NCI-H146 treated with DMSO at 0.1 percent for 48 hours (cell line): Measurements from ENCODE around the gene LENG8.

ENCODE experiments used
- DNase-seq: peaks from one replicate; lab custom pipeline; 2025; ENCODE audit not compliant: unreplicated experiment; lab: John Stamatoyannopoulos, UW

The LENG8 gene

GRCh38 chr19:54448774-54449700 is at the start of gene LENG8:
LENG8 (plus strand) TSS chr19:54449199; CDS start chr19:54451345, 2,146 bp downstream.
- DNase-seq = peak; percentile 96

GRCh38 chr19:54400913-54401312 is 48.1 kb upstream of the LENG8 start:
- no peak for DNase-seq

DNA sequence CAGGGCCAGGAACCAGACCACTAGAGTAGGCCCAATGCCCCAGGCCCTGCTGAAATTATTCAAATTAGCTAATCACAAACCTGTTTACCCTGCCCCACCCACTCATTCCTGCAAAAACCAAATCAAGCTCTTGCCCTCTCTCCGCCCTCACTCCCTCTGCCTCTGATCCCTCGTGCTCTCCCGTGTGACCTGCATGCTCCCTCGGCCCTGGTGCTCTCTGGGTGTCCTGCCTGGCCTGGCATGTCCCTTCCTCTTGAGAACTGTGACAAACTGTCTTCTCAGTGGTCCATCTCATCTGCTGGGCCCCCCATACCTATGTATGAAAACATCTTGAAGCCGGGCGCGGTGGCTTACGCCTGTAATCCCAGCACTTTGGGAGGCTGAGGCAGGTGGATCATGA is 45.9 kb upstream of the LENG8 start:
- no peak for DNase-seq

DNA sequence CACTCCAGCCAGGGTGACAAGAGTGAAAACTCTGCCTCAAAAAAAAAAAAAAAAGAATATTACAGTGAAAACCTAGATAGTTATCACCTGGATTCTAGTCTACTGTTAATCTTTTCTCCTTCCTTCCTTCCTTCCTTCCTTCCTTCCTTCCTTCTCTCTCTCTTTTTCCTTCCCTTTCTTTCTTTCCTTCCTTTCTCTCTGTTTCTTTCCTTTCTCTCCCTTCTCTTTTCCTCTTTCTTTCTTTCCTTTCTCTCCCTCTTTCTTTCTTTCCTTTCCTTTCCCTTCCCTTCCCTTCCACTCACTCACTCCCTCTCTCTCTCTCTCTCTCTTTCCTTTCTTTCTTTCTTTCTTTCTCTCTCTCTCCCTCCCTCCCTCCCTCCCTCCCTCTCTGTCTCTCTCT is 43.4 kb upstream of the LENG8 start:
- DNase-seq = no peak

DNA sequence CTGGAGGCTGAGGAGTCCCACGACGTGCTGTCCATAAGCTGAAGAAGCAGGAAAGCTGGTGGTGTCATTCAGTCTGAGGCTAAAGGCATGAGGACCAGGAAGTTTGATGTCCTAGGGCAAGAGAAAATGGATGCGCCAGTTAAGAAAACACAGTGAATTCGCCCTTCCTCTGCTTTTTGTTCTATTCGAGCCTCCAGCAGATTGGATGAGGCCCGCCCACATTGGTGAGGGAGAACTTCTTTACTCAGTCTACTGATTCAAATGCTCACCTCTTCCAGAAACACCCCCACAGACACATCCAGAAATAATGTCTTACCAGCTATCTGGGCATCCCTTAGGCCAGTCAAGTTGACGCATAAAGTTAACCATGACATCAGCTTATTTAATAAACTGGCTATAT is 41.2 kb upstream of the LENG8 start:
- no peak for DNase-seq

DNA sequence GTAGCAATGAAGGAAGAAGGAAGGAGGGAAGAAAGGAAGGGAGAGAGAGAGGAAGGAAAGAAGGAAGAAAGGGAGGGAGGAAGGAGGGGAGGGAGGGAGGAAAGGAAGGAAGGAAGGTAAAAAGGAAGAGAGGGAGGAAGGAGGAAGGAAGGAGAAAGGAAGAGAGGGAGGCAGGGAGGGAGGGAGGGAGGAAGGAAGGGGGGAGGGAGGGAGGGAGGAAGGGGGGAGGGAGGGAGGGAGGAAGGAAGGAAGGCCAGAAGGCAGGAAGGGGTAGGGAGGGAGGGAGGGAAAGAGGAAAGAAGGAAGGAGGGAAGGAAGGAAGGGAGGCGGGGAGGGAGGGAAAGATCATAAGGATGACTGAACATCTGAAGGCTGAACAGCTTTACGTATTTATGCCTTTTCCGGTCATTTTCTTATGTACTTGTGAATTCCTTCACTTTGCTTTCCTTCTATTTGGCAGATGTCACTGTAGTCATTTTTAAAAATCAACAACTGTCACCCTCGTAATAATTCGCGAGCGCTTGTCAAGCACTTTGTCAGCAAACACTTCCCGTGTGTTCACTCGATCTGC is 40.5 kb upstream of the LENG8 start:
- DNase-seq = no peak

DNA sequence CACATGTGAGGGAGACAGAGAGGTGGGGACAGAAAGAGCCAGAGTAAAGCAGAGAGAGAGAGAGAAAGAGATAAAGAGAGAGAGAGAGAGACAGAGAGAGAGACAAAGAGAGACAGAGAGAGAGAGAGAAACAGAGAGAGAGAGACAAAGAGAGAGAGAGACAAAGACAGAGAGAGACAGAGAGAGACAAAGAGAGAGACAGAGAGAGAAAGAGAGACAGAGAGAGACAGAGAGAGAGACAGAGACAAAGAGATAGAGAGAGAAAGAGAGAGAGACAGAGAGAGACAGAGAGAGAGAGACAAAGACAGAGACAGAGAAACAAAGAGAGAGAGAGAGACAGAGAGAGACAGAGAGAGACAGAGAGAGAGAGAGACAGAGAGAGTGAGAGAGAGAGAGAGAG is 38.0 kb upstream of the LENG8 start:
- DNase-seq = no peak

DNA sequence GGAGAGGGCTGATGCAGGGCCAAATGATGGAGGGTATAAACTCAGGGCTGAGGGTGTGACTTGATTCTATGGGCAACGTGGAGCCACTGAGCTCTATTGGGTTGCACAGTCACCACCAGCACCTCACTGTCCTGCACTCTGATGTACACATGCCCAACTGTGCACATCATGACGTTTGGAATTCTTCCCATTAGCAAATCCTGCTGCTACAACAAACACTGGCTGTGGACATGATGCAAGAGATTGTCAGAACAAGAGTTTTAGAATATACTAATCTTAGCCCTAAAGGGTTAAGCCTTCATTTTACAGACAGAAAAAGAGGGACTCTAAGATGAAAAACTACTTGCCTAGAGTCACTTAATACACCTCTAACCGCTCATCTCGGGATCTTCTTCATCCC is 36.1 kb upstream of the LENG8 start:
- no peak for DNase-seq

GRCh38 chr19:54414156-54414555 is 34.8 kb upstream of the LENG8 start:
- no peak for DNase-seq

DNA sequence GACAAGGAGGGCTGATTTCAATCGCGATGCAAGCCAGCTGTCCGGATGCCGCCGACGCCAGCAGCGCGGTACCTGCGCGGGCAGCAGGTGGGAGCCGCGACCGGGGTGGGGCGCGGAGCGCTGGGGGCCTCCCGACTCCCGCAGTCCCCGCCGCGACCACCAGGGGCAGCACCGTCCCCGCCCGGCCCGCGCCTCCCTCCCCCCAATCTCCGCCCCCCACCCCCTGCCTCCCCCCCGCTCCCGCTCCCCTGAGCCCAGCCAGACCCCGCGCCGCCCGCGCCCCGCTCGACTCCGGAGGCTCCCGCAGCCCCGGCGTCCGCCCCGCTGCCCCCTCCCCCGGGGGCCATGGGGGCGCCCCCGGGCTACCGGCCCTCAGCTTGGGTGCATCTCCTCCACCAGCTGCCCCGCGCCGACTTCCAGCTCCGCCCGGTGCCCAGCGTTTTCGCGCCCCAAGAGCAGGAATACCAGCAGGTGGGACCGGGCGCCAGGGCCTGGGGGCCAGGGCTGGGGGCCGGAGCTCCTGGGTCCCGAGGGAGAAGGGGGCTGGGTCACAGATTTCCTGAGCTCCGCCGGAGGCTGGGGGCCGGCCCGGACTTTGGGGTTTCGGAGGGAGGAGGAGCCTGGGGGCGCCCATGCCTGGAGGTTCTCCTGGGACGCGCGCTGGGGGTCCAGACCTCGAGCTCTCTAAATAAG is 33.6 kb upstream of the LENG8 start, which contains the start of gene TTYH1:
TSS of gene TTYH1 (plus strand) at position 257 of the 693 bp plus-strand sequence. CDS start at position 346, 89 bp downstream.
- no peak for DNase-seq

DNA sequence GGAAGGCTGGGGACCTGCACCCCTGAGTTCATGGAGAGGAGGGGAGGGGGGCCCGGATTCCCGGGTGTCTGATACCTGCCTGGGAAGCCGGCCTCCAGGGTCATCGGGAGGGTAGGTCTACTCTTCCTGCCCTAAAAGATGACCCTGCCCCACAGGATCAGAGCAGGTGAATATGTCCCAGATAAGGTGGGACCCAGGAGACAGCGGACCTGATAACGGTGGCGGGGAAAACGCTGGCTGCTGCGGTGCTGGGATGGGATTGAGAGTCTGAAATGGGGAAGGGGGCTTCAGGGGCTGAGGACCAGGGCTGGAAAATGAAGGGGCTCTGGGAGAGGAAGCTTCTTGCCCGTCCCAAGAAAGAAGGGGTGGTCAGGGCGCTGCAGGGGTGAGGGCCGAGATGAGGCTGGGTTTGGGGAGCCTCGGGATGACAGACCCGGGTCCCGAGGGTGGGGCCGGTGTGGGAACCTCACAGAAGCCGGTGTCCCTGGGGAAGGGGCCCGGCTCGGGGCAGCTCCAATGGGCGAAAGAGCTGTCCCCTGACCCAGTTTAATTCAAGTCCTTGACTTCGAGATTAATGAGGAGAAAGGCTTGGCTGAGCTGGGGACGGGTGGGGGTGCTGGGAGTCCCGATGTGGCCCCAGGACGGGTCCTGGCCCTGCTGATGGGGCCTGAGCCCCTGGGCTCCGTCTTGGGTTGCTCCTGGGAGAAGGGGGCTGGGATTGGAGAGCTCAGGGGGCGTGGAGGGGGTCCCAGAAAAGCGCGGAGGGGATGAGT is 32.9 kb upstream of the LENG8 start:
- no peak for DNase-seq

GRCh38 chr19:54416695-54417491 is 32.1 kb upstream of the LENG8 start:
- DNase-seq = no peak

GRCh38 chr19:54418030-54418929 is 30.7 kb upstream of the LENG8 start:
- DNase-seq = no peak

DNA sequence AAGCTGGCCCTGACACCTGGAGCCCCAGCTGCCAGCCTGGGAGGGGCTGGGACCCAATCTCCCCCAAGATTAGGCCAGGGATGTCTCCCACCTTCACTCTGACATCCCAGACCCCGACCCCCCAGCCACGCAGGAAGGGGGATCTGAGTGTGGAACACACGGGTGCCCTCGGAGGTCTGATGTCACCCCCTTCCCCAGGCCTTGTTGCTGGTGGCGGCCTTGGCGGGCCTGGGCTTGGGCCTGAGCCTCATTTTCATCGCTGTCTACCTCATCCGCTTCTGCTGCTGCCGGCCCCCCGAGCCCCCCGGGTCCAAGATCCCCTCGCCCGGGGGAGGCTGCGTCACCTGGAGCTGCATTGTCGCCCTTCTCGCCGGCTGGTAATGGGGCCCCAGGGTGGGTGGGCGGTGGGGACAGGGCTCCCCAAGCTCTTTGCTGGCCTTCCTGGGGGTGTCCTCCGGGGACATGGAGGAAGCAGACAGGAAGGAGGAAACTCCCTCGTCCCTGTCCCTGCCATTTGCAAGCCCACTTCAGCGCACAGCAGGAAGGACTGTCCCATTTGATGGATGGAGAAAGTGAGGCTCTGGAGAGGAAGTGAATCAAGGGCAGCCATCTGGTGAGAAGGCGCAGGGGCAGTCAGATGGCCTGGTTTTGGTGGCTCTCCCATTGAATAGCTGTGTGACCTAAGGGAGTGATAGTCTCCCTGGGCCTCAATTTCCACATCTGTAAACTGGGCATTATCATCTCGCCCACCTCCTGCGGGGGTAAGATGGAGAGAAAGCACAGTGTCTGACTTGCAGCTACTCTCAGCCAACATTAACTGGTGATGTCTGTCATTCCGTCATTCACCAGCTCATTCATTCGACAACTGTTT is 29.8 kb upstream of the LENG8 start:
- no peak for DNase-seq

DNA sequence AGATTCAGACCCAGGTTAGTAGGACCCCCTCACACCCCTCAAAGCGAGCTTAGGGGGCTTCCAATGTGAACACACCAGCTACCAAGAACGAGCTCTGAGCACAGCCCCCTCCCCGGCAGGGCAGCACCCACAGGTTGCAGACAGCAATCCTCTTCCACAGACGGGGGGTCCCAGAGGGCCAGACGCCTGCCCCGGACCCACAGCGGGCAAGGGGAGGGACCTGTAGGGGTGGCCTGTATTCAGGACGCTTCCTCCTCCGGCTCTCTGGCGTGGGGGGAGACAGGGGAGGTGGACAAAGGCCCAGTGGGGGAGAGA is 29.0 kb upstream of the LENG8 start:
- DNase-seq = no peak

DNA sequence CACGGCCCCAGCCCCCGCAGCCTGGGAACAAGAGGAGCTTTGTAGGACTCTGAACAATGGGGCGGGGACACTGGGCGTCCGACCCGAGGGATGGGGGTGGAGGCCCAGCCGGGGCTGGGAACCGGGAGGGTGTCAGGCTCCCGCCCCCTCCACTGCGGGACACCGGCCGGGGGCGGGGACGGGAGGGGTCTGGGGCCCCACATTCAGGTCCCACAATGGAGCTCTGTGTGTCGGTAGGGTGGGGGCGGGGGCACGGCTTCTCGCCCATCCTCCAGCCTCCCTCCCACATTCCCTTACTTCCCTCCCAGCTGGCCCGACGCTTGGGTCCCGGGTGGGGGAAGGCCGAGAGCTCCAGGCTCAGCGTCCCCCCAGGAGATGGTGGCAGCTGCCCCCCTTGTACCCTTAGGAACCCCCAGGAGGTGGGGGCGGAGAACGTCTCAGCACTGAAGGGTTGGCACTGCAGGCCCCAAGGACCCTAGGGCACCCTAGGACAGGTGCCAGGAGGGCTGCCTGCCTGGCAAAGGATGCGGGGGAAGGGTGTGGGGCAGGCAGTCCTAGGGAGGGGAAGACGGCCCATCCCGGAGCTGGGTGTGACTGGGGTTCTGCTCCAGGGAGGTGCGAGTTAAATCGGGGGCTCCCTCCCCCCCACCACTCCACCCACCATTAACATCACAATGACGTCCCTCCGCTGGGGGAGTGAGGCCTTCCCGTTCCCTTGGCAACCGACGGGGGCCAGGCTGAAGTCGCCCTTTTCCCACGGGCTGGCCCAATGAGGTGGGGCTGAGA is 28.4 kb upstream of the LENG8 start:
- DNase-seq = no peak

- DNase-seq = no peak
These were observed 27.9 kb upstream of the LENG8 start for GRCh38 chr19:54421169-54421516.

DNA sequence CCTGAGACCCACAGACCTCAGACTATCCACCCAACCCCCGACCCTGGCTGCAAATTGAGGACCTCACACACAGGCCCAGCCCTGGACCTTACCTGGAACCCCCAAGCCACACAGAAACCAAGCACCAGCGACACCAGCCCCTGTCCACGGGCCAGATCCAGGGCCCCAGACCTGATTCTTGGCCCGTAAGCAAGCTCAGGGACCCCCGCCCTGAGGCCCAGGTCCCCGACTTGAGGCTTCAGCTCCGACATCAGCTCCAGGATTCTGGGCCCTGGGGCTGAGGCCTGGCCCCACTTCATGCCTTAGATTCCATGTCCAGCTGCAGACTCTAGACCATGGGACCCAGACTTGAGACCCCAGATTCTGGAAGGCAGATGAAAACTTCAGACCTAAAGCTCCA is 27.5 kb upstream of the LENG8 start:
- DNase-seq = no peak
